Spleen (tissue), 7 donors: ENCODE results near the gene PLD4.

Source experiments
- POLR2A ChIP-seq, 3 donors: fragments of 450-650 bp; IDR thresholded peaks; one replicate each; pipeline ENCODE4 v1.5.1; 2017; ENCODE audit warnings: antibody characterized with exemption in 3 of 3, mild to moderate bottlenecking in 1 of 3
- POLR2AphosphoS5 ChIP-seq, 3 donors: sonication (generic); formaldehyde crosslinking; IDR thresholded peaks; one replicate each; pipeline ENCODE4 v1.5.1; 2017; ENCODE audit warnings: antibody characterized with exemption in 3 of 3
- TF ChIP-seq, protein P1 (sequence below), 11 experiments: fragments of 200-600 bp in 7 of 11; fragments of 450-650 bp in 4 of 11; sonication (generic) in 4 of 11; IDR thresholded peaks in 8 of 11; conservative IDR thresholded peaks in 3 of 11; 1 replicate in 7 of 11; 2 replicates in 4 of 11; pipeline versions ENCODE4 v1.4.0 to v1.8.0; 2016 to 2021; ENCODE audit warnings: antibody characterized with exemption in 11 of 11, inconsistent platforms in 4 of 11, mild to moderate bottlenecking in 1 of 11
- donor health status: DM: no; HTN: no; CAD: no; lungs with moderate emphysema.
- donor health status: DM: no; HTN: no; CAD: no.
- donor health status: DM: no; HTN: no; CAD: no.

DNA sequence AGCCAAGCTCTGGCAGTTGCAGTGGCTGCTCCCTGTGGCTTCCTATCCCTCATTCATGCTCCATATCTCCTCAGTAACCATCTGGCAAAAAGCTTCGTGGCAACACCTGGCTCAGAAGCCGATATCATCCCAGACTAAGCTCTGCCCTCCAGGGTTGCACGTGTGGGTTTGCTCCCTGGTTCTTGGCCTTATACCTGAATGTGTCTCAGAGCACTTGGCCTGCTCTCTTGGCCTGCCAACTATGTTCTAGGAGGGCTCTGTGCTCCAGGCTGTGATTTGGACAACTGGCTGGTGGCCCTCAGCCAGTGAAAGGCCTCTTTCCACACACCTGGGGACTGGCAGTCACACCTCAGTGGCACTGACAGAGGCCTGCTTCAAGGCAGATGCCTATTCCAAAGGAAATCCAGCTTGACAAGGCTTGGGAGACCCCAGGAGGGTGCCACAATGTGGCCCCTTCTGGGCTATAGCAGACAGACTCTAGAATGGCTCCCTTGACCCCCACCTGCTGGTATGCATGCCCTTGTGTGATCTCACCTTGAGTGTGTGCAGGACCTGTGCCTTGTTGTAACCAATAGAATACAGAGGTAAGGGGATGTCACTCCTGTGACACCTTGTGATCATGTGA lies 10.5 kb downstream of the PLD4 start:
- TF ChIP-seq, protein P1, sequence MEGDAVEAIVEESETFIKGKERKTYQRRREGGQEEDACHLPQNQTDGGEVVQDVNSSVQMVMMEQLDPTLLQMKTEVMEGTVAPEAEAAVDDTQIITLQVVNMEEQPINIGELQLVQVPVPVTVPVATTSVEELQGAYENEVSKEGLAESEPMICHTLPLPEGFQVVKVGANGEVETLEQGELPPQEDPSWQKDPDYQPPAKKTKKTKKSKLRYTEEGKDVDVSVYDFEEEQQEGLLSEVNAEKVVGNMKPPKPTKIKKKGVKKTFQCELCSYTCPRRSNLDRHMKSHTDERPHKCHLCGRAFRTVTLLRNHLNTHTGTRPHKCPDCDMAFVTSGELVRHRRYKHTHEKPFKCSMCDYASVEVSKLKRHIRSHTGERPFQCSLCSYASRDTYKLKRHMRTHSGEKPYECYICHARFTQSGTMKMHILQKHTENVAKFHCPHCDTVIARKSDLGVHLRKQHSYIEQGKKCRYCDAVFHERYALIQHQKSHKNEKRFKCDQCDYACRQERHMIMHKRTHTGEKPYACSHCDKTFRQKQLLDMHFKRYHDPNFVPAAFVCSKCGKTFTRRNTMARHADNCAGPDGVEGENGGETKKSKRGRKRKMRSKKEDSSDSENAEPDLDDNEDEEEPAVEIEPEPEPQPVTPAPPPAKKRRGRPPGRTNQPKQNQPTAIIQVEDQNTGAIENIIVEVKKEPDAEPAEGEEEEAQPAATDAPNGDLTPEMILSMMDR (IDR thresholded peaks at IDR 0.05 in 8 of 11, conservative IDR thresholded peaks at IDR 0.05 in 3 of 11), result no peak
- TF ChIP-seq POLR2A (IDR thresholded peaks at IDR 0.05), result no peak
- no peak for TF ChIP-seq POLR2AphosphoS5 (IDR thresholded peaks at IDR 0.05)
